Smooth muscle cell (in vitro differentiated cells): ENCODE results near the gene MVK. TPM values are rescaled to one million over a fixed set of nuclear protein-coding genes. Genes with fewer than 3 reads are reported as not detected.

Experiments used
- DNase-seq: peaks from one replicate; lab custom pipeline; 2025; ENCODE audit not compliant: unreplicated experiment; lab: John Stamatoyannopoulos, UW
- H2AFZ ChIP-seq: fragments of 200-600 bp; sonication (generic); 2 replicates; pipeline ENCODE4 v1.6.0; 2016; ENCODE audit warnings: antibody characterized with exemption, low read depth, mild to moderate bottlenecking
- H3F3A ChIP-seq: fragments of 200-600 bp; sonication (generic); 2 replicates; pipeline ENCODE4 v1.6.0; 2017; ENCODE audit warnings: antibody characterized with exemption, low read depth
- H3K27ac ChIP-seq: fragments of 200-600 bp; sonication (generic); 2 replicates; pipeline ENCODE4 v1.5.1; 2016; ENCODE audit warnings: low read depth, mild to moderate bottlenecking
- H3K27me3 ChIP-seq: fragments of 200-600 bp; sonication (generic); 2 replicates; pipeline ENCODE4 v1.6.1; 2016; ENCODE audit warnings: low read depth, mild to moderate bottlenecking
- H3K36me3 ChIP-seq: fragments of 200-600 bp; sonication (generic); 2 replicates; pipeline ENCODE4 v1.5.1; 2016; ENCODE audit warnings: low read depth
- H3K4me1 ChIP-seq: fragments of 200-600 bp; sonication (generic); 2 replicates; pipeline ENCODE4 v1.5.1; 2016; ENCODE audit warnings: low read depth
- H3K4me2 ChIP-seq: fragments of 200-600 bp; sonication (generic); 2 replicates; pipeline ENCODE4 v1.6.0; 2016; ENCODE audit warnings: mild to moderate bottlenecking
- H3K4me3 ChIP-seq: fragments of 200-600 bp; sonication (generic); 2 replicates; pipeline ENCODE4 v1.5.1; 2016; ENCODE audit warnings: mild to moderate bottlenecking
- H3K79me2 ChIP-seq: fragments of 200-600 bp; sonication (generic); 2 replicates; pipeline ENCODE4 v1.6.0; 2016; ENCODE audit warnings: low read depth, mild to moderate bottlenecking
- H3K9ac ChIP-seq: fragments of 200-600 bp; sonication (generic); 2 replicates; pipeline ENCODE4 v1.6.0; 2016; ENCODE audit warnings: low read depth
- H3K9me3 ChIP-seq: fragments of 200-600 bp; sonication (generic); replicated peaks from 2 replicates; pipeline ENCODE4 v1.5.1; 2016; ENCODE audit warnings: low read depth
- H4K20me1 ChIP-seq: fragments of 200-600 bp; sonication (generic); 2 replicates; pipeline ENCODE4 v1.6.0; 2016; ENCODE audit warnings: low read depth
- WGBS: methylation state at CpG from one replicate; pipeline ENCODE4 v1.1.7; 2016; ENCODE audit warnings: low lambda C conversion rate; 5-methylcytosine and 5-hydroxymethylcytosine counted together
- polyA plus RNA-seq: library from polyadenylated mRNA; unstranded; fragments of >200 nt; fragmentation: Nextera tagmentation; extraction: Ambion mirVana; gene quantifications from 2 replicates; pipeline ENCODE4 v1.2.1, GENCODE V29; 2016
- total RNA-seq: library from RNA; depleted of rRNA; stranded (reverse); fragments of >200 nt; gene quantifications from 2 replicates; pipeline ENCODE4 v1.2.3, GENCODE V29; 2014
- TF ChIP-seq, protein P1 (sequence below): fragments of 200-600 bp; sonication (generic); IDR thresholded peaks from 2 replicates; pipeline ENCODE4 v1.5.1; 2017; ENCODE audit warnings: borderline replicate concordance, mild to moderate bottlenecking, antibody characterized with exemption; ENCODE audit not compliant: insufficient read depth, poor library complexity, severe bottlenecking

MVK gene
- total and polyA plus RNA-seq, 2 experiments from 2014 or later, result 16.3 to 21.1 TPM

DNA sequence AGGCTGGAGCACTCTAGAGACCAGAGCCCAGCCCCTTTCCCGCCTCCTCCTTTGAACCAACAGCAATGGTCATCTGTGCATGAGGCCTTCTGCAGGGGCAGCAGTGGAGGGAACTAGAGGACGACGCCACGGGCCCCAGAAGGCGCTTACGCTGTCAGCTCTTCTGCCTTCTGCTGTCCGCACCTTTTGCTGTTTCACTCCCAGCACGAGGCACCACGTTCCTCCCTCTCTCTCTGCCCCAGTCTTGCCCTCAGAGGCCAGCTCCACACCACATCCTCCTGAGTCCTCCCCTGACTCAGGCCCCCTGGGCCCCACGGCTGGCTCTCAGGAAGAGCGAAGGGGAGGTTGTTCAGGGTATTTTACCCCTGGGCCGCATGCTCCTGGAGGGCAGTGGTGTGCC is 15.8 kb upstream of the MVK start:
- H4K20me1 ChIP-seq, result no peaks in the 10 kb centered on the region
- no peaks in the 10 kb centered on the region for H3K4me1 ChIP-seq
- no peak overlapping the region for H3K4me3 ChIP-seq
- TF ChIP-seq, protein P1, sequence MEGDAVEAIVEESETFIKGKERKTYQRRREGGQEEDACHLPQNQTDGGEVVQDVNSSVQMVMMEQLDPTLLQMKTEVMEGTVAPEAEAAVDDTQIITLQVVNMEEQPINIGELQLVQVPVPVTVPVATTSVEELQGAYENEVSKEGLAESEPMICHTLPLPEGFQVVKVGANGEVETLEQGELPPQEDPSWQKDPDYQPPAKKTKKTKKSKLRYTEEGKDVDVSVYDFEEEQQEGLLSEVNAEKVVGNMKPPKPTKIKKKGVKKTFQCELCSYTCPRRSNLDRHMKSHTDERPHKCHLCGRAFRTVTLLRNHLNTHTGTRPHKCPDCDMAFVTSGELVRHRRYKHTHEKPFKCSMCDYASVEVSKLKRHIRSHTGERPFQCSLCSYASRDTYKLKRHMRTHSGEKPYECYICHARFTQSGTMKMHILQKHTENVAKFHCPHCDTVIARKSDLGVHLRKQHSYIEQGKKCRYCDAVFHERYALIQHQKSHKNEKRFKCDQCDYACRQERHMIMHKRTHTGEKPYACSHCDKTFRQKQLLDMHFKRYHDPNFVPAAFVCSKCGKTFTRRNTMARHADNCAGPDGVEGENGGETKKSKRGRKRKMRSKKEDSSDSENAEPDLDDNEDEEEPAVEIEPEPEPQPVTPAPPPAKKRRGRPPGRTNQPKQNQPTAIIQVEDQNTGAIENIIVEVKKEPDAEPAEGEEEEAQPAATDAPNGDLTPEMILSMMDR, result no peak
- 82% methylated on average over 12 of the region's 12 CpGs for WGBS
- no peaks in the 10 kb centered on the region for H3K9me3 ChIP-seq
- no peaks in the 10 kb centered on the region for H3K27me3 ChIP-seq
- DNase-seq, result no peak
- no peak overlapping the region for H3K4me2 ChIP-seq
- no peak overlapping the region for H3K27ac ChIP-seq
- H3K79me2 ChIP-seq, result no peaks in the 10 kb centered on the region
- no peaks in the 10 kb centered on the region for H3F3A ChIP-seq
- no peak overlapping the region for H2AFZ ChIP-seq
- no peaks in the 10 kb centered on the region for H3K36me3 ChIP-seq
- no peak overlapping the region for H3K9ac ChIP-seq

DNA sequence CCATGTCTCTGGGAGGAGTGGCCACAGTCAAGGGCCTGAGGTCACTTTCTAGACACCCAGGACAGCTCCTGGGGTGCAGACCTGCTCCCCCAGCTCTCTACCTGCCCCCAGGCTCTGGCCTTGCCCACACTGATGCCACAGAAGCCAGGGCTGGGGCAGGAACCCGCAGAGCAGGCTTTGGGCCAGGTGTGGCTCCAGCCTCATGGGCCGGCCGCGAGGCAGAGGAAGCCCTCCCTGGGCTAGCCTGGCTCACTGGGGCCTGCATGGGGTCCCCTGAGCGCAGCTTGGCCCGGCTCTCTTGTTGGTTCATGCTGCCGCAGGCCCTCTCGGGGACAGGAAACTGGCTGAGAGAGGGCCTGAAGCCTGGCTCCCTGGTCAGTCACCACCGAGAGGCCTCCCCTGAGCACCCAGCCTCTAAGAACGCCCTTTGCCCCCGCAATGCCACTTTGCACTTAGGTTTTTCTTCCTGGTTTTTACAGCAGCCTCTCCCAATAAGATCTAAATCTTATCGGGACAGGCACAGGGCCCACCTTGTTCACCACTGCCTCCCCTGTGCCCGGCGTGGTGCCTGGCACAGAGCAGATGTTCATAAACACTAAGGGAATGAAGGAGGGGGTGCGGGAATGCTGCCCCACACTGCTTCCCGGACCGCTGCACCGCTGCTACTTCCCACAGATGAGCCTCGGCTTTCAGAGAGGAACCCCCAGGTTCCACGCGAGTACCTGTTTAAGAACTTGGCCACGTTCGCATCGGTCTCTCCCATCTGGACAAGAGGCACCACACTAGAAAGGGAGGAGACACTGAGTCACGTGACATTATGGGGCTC is 15.0 kb upstream of the MVK start:
- H3K9me3 ChIP-seq, result no peaks in the 10 kb centered on the region
- H3K4me1 ChIP-seq, result no peaks in the 10 kb centered on the region
- H2AFZ ChIP-seq, result no peak overlapping the region
- H3K9ac ChIP-seq, result no peak overlapping the region
- H3K27me3 ChIP-seq, result no peaks in the 10 kb centered on the region
- WGBS, result 88% methylated on average over 25 of the region's 25 CpGs
- TF ChIP-seq, protein P1, result no peak
- no peaks in the 10 kb centered on the region for H3K36me3 ChIP-seq
- H4K20me1 ChIP-seq, result no peaks in the 10 kb centered on the region
- no peak overlapping the region for H3K4me2 ChIP-seq
- no peaks in the 10 kb centered on the region for H3K79me2 ChIP-seq
- H3F3A ChIP-seq, result no peaks in the 10 kb centered on the region
- no peak overlapping the region for H3K4me3 ChIP-seq
- no peak overlapping the region for H3K27ac ChIP-seq
- DNase-seq, result no peak

DNA sequence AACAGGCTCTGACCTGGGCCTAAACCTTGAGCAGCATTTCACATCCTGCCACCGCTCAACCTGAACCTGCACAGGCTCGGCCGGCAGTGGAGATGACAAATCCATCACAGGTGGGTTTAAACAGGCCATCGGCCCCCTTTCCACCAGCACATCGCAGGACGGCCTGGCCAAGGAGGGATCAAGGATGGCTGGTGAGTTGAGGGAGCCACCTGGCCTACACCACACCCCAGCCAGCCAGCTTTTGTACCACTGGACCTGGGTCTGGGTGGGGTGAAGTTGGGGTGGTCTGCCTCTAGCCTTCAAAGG is 14.4 kb upstream of the MVK start:
- Histone ChIP-seq H3K4me3 (no peak overlapping the region), H2AFZ (no peak overlapping the region), H4K20me1 (no peaks in the 10 kb centered on the region), H3K36me3 (no peaks in the 10 kb centered on the region), H3K9me3 (no peaks in the 10 kb centered on the region), H3K79me2 (no peaks in the 10 kb centered on the region), H3K4me1 (no peaks in the 10 kb centered on the region), H3F3A (no peaks in the 10 kb centered on the region), H3K9ac (no peak overlapping the region), H3K27me3 (no peaks in the 10 kb centered on the region), H3K27ac (no peak overlapping the region), H3K4me2 (no peak overlapping the region)
- 92% methylated on average over 6 of the region's 6 CpGs for WGBS
- DNase-seq, result no peak
- TF ChIP-seq, protein P1, result no peak

DNA sequence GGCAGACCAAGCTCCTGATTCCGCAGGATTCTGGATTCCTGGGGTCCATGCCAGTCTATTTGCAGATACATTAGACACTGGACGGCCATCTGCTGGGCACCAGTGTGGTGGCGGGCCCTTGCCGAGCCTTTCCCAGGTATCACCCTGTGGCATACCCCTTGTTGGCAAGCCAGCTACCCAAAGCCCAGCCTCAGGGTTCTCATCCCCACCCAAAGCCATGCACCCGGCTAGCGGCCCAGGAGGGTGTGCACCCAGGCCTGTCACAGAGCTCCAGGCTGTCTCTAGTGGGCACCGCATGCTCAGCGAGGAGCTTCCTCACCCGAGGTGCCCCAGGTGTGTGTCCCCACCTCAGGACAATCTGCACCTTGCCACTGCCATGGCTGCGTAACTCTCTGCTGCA is 14.0 kb upstream of the MVK start:
- no peak overlapping the region for H3K4me3 ChIP-seq
- H2AFZ ChIP-seq, result no peak overlapping the region
- no peaks in the 10 kb centered on the region for H3K27me3 ChIP-seq
- no peaks in the 10 kb centered on the region for H4K20me1 ChIP-seq
- H3F3A ChIP-seq, result no peaks in the 10 kb centered on the region
- no peak overlapping the region for H3K9ac ChIP-seq
- no peak overlapping the region for H3K4me2 ChIP-seq
- H3K9me3 ChIP-seq, result no peaks in the 10 kb centered on the region
- 97% methylated on average over 10 of the region's 10 CpGs for WGBS
- no peaks in the 10 kb centered on the region for H3K4me1 ChIP-seq
- H3K79me2 ChIP-seq, result no peaks in the 10 kb centered on the region
- TF ChIP-seq, protein P1, result no peak
- H3K27ac ChIP-seq, result no peak overlapping the region
- no peaks in the 10 kb centered on the region for H3K36me3 ChIP-seq
- DNase-seq, result no peak
